A549 (cell line): ENCODE measurements around the gene ALKBH1. TPM values are rescaled to one million over a fixed set of nuclear protein-coding genes. Genes with fewer than 3 reads are reported as not detected.
"Not testable (repeated sequence)": the region's sequence is repeated elsewhere in the genome, so short reads cannot be mapped to it uniquely, and the experiment has no call there.

Source experiments
- ATAC-seq, 2 experiments: fragments of 200-7000 bp in 1 of 2; fragments of >200 bp in 1 of 2; cut with Nextera tagmentation in 1 of 2; cut with Tn5 transposase in 1 of 2; 3 replicates each; pipeline versions ENCODE4 v1.8.0 to v1.9.1; 2018 to 2020; ENCODE audit warnings: mild to moderate bottlenecking in 1 of 2, moderate library complexity in 1 of 2
- CTCF ChIA-PET: fragments of 300-600 bp; sonication (Branson Sonifier 250); formaldehyde crosslinking; extraction: SDS; loops from one replicate; lab custom pipeline; 2021; ENCODE audit warnings: antibody characterized with exemption, inconsistent platforms; lab: Yijun Ruan, JAX
- POLR2A ChIA-PET: fragments of 350-600 bp; formaldehyde crosslinking; extraction: SDS; loops from one replicate; lab custom pipeline; 2021; ENCODE audit warnings: antibody characterized with exemption, inconsistent platforms; lab: Yijun Ruan, JAX
- DNase-seq, 2 experiments: peaks; one replicate each; pipeline versions ENCODE4 v3.0.0 to v3.0.0-alpha.2; 2011 to 2016; ENCODE audit warnings: low read depth in 1 of 2, low spot score in 1 of 2
- FAIRE-seq: peaks from 2 replicates; lab custom pipeline; 2011; peaks lifted over from hg19 to GRCh38; lab: Jason Lieb, UNC
- H3K27ac ChIP-seq, 2 experiments: fragments of >200 bp; sonication (Bioruptor Twin); formaldehyde crosslinking; 3 replicates each; pipeline ENCODE4 v1.5.1; 2016 to 2017
- H3K4me1 ChIP-seq: fragments of >200 bp; sonication (Bioruptor Twin); formaldehyde crosslinking; 3 replicates; pipeline ENCODE4 v1.6.1; 2016
- H3K4me2 ChIP-seq: fragments of >200 bp; sonication (Bioruptor Twin); formaldehyde crosslinking; 3 replicates; pipeline ENCODE4 v1.6.1; 2016
- H3K4me3 ChIP-seq: fragments of >200 bp; sonication (Bioruptor Twin); formaldehyde crosslinking; 3 replicates; pipeline ENCODE4 v1.5.1; 2016
- H3K9me3 ChIP-seq: fragments of >200 bp; sonication (Bioruptor Twin); formaldehyde crosslinking; 3 replicates; pipeline ENCODE4 v1.6.1; 2016
- CBX2 ChIP-seq: fragments of 200-600 bp; sonication (generic); IDR thresholded peaks from 2 replicates; pipeline ENCODE4 v1.6.1; 2016; ENCODE audit warnings: low read depth, mild to moderate bottlenecking, borderline replicate concordance
- CBX8 ChIP-seq: fragments of 200-600 bp; sonication (generic); IDR thresholded peaks from 2 replicates; pipeline ENCODE4 v1.6.1; 2016
- CHD4 ChIP-seq: fragments of 200-600 bp; sonication (generic); IDR thresholded peaks from 2 replicates; pipeline ENCODE4 v1.6.1; 2016; ENCODE audit warnings: antibody characterized with exemption, mild to moderate bottlenecking, borderline replicate concordance
- ESRRA ChIP-seq: fragments of 150-350 bp; IDR thresholded peaks from 2 replicates; pipeline ENCODE4 v1.6.1; 2014; ENCODE audit warnings: mild to moderate bottlenecking, low read length, borderline replicate concordance
- FOSL2 ChIP-seq, 2 experiments: fragments of 450-650 bp in 1 of 2; fragments of >200 bp in 1 of 2; sonication (Bioruptor Twin) in 1 of 2; formaldehyde crosslinking; IDR thresholded peaks; 2 replicates each; pipeline versions ENCODE4 v1.5.0 to v1.6.1; 2016 to 2020; ENCODE audit warnings: mild to moderate bottlenecking in 1 of 2, moderate library complexity in 1 of 2
- HOXA7 ChIP-seq: fragments of 250-450 bp; sonication (Bioruptor Pico); IDR thresholded peaks from 2 replicates; pipeline ENCODE4 v1.5.0; 2020; ENCODE audit warnings: mild to moderate bottlenecking, moderate library complexity
- HOXB13 ChIP-seq: fragments of 250-450 bp; sonication (Bioruptor Pico); IDR thresholded peaks from 2 replicates; pipeline ENCODE4 v1.5.0; 2020; ENCODE audit warnings: low read depth, mild to moderate bottlenecking, moderate library complexity
- JUNB ChIP-seq: fragments of >200 bp; sonication (Bioruptor Twin); formaldehyde crosslinking; IDR thresholded peaks from 2 replicates; pipeline ENCODE4 v1.6.1; 2016
- MAFK ChIP-seq: fragments of 450-650 bp; IDR thresholded peaks from 2 replicates; pipeline ENCODE4 v1.6.1; 2014; ENCODE audit not compliant: partially characterized antibody
- NFE2L2 ChIP-seq: fragments of 150-350 bp; conservative IDR thresholded peaks from 2 replicates; pipeline ENCODE4 v1.6.1; 2014; ENCODE audit warnings: low read length
- RAD21 ChIP-seq, 2 experiments: fragments of >200 bp in 1 of 2; sonication (Bioruptor Twin) in 1 of 2; formaldehyde crosslinking in 1 of 2; IDR thresholded peaks in 1 of 2; conservative IDR thresholded peaks in 1 of 2; 2 replicates in 1 of 2; 3 replicates in 1 of 2; pipeline ENCODE4 v1.6.1; 2012 to 2018; ENCODE audit warnings: inconsistent platforms in 1 of 2
- RFX5 ChIP-seq: fragments of 450-650 bp; IDR thresholded peaks from 2 replicates; pipeline ENCODE4 v1.7.1; 2014; ENCODE audit warnings: antibody characterized with exemption, mild to moderate bottlenecking, moderate library complexity
- RNF2 ChIP-seq: fragments of 200-600 bp; sonication (generic); IDR thresholded peaks from 2 replicates; pipeline ENCODE4 v1.6.1; 2016; ENCODE audit warnings: low read depth, mild to moderate bottlenecking, antibody characterized with exemption, moderate library complexity, borderline replicate concordance
- SMC3 ChIP-seq: fragments of >200 bp; sonication (Bioruptor Twin); formaldehyde crosslinking; IDR thresholded peaks from 3 replicates; pipeline ENCODE4 v1.6.1; 2018; ENCODE audit warnings: inconsistent platforms
- ZSCAN20 ChIP-seq: fragments of 250-450 bp; sonication (Bioruptor Pico); IDR thresholded peaks from 2 replicates; pipeline ENCODE4 v1.8.0; 2022; ENCODE audit warnings: mild to moderate bottlenecking, moderate library complexity
- WGBS: methylation state at CpG from one replicate; pipeline ENCODE4 v1.1.6; 2017; ENCODE audit errors: missing lambda C conversion rate; 5-methylcytosine and 5-hydroxymethylcytosine counted together
- polyA plus RNA-seq, 4 experiments: library from polyadenylated mRNA; depleted of rRNA in 3 of 4; stranded (reverse); fragments of >200 nt; fragmentation: RNase III in 1 of 4; extraction: RNeasy Plus Mini Kit Qiagen cat#74134 plus additional on column Dnase treatment in 1 of 4; gene quantifications; 2 replicates in 3 of 4; 3 replicates in 1 of 4; pipeline ENCODE4 v1.2.3, GENCODE V29; 2011 to 2017
- TF ChIP-seq, protein P1 (sequence below): IDR thresholded peaks from 2 replicates; pipeline ENCODE4 v1.6.1; 2012; ENCODE audit warnings: low read depth, borderline replicate concordance
- TF ChIP-seq, protein P2 (sequence below): IDR thresholded peaks from 2 replicates; pipeline ENCODE4 v1.6.1; 2012
- TF ChIP-seq, protein P3 (sequence below): fragments of >200 bp; sonication (Bioruptor Twin); formaldehyde crosslinking; IDR thresholded peaks from 3 replicates; pipeline ENCODE4 v1.5.1; 2016

The ALKBH1 gene
- polyA plus RNA-seq, 2 of the 4 experiments (the other 2 are of a cell fraction): 11.9 to 24.1 TPM

DNA sequence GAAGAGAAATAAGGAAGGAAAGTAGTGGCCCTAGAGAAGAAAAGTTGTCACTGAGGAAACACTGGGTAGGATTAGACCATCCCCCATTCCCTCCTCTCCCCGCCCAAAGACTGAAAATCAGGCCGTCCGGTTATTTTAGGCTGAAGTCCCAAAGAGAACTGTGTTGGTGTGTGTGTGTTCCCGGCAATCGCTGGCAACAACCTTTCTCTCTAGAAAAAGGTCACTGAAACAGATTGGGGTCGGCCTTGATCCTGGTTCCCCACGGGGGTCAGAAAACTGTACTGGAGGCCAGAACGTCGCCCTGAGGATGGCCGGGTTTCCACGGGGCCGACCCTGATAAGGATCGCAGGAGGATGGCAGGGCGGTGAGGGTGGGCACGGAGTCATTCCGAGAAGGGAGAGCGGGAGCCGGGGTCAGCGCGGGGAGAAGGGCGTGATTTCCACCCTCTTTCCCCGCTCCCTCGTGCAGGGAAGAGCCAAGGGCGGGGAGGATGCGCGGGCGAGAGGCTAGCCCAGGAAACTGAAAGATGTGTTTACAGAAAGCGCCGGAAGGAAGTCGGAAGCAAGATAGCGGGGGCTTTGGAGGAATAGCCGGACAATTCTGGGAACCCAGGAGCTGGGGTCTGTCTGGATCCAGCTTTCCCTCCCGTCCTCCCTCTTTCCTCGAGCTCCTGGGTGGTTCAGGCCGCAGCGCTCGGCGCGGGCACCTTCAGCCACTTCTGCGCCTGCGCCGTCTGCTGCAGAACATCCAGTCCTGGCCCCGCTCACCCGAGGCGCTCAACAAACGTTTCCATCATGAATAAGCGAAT, 66.1 kb downstream of the ALKBH1 start:
- CTCF ChIA-PET: no interaction called here
- H3K4me3 ChIP-seq: no peak overlapping the region
- POLR2A ChIA-PET: no interaction called here
- no peak for TF ChIP-seq MAFK
- TF ChIP-seq RAD21 (conservative IDR thresholded peaks at IDR 0.05 in 1 of 2, IDR thresholded peaks at IDR 0.05 in 1 of 2): no peak
- TF ChIP-seq SMC3: no peak
- TF ChIP-seq, protein P1, sequence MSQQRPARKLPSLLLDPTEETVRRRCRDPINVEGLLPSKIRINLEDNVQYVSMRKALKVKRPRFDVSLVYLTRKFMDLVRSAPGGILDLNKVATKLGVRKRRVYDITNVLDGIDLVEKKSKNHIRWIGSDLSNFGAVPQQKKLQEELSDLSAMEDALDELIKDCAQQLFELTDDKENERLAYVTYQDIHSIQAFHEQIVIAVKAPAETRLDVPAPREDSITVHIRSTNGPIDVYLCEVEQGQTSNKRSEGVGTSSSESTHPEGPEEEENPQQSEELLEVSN: peak; percentile 71
- TF ChIP-seq FOSL2 (IDR thresholded peaks at IDR 0.05): no peak
- TF ChIP-seq FOSL2 (CRISPR knock-in tag; IDR thresholded peaks at IDR 0.05): no peak
- TF ChIP-seq, protein P2, sequence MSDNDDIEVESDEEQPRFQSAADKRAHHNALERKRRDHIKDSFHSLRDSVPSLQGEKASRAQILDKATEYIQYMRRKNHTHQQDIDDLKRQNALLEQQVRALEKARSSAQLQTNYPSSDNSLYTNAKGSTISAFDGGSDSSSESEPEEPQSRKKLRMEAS: peak; percentile 44
- TF ChIP-seq, all 56 proteins: peak for 2
- ATAC-seq (peak in 1 of 2 experiments; percentile 67; a peak in 3 of 6 replicates), DNase-seq (peak in 1 of 2 experiments; percentile 27), FAIRE-seq (no peak)
- no peak overlapping the region for H3K27ac ChIP-seq
- 72% methylated on average over 47 of the region's 47 CpGs for WGBS
- H3K4me2 ChIP-seq: peak overlapping the region; percentile 42; the same call in 2 of the 3 replicates
- H3K9me3 ChIP-seq: peaks cover 6% of the 10 kb centered on the region; the same call in 1 of the 3 replicates
- H3K4me1 ChIP-seq: peaks cover 4% of the 10 kb centered on the region; the same call in 1 of the 3 replicates

DNA sequence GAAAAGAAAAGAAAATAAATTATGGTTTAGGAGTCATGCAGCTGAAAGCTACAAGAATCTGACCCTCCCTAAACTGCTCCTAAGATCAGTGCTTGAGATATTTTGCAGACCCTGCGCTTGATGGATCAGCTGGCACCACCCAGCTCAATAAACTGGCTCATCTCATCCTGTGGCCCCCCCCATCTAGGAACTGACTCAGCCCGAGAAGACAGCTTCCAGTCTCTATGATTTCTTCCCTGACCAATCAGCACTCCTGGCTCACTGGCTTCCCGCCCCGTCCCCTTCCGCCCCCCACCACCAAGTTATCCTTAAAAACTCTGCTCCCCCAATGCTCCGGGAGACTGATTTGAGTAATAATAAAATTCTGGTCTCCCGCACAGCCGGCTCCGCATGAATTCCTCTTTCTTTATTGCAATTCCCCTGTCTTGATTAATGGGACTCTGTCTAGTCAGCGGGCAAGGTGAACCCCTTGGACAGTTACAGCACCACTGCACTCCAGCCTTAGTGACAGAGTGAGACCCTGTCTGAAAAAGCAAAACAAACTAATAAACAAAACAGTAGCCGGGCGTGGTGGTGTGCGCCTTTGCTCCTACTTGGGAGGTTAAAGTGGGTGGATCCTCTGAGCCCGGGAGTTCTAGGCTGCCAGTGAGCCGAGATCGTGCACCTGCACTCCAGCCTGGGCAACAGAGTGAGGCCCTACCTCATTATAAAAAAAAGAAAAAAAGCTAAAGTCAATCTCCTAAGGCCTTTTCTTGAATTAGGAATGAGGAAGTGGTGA, 66.9 kb downstream of the ALKBH1 start:
- no peak overlapping the region for H3K4me3 ChIP-seq
- TF ChIP-seq CHD4 (no peak), RNF2 (no peak), HOXA7 (CRISPR knock-in tag) (no peak), NFE2L2 (no peak), JUNB (no peak), CBX2 (no peak), RFX5 (no peak), ZSCAN20 (CRISPR knock-in tag) (no peak), CBX8 (no peak), ESRRA (no peak)
- TF ChIP-seq, protein P3, sequence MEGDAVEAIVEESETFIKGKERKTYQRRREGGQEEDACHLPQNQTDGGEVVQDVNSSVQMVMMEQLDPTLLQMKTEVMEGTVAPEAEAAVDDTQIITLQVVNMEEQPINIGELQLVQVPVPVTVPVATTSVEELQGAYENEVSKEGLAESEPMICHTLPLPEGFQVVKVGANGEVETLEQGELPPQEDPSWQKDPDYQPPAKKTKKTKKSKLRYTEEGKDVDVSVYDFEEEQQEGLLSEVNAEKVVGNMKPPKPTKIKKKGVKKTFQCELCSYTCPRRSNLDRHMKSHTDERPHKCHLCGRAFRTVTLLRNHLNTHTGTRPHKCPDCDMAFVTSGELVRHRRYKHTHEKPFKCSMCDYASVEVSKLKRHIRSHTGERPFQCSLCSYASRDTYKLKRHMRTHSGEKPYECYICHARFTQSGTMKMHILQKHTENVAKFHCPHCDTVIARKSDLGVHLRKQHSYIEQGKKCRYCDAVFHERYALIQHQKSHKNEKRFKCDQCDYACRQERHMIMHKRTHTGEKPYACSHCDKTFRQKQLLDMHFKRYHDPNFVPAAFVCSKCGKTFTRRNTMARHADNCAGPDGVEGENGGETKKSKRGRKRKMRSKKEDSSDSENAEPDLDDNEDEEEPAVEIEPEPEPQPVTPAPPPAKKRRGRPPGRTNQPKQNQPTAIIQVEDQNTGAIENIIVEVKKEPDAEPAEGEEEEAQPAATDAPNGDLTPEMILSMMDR: no peak
- DNase-seq (no peak), FAIRE-seq (no peak), ATAC-seq (no peak)
- peaks cover 6% of the 10 kb centered on the region; the same call in 1 of the 3 replicates for H3K9me3 ChIP-seq
- POLR2A ChIA-PET: no interaction called here
- no peak overlapping the region for H3K27ac ChIP-seq
- WGBS: 91% methylated on average over 13 of the region's 16 CpGs
- H3K4me1 ChIP-seq: peaks cover 4% of the 10 kb centered on the region; the same call in 1 of the 3 replicates
- CTCF ChIA-PET: interaction anchor here (3.3 kb wide), 1 partner anchor 14 kb away, joined by 15 read pairs; no protein-coding TSS in a partner anchor
- H3K4me2 ChIP-seq: no peak overlapping the region

DNA sequence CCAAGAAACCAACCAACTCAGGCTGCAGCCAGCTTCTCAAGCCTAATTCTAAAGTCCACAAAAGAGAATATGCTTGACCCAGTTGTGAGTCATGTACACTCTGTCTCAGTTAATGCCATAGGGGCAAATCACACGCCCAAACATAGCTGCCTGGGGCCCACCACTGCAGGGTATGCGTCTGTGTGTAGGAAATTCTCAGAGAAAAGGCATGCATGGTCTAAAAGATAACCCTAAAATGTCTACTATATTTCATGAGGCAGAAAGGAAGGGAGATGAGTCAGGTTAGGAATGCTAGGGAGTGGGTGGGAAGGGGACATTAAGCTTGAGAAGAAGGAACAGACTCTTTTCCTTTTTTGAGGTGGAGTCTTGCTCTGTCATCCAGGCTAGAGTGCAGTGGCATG, 69.1 kb downstream of the ALKBH1 start:
- no peak overlapping the region for H3K4me3 ChIP-seq
- peak overlapping the region in 1 of 2 experiments; percentile 25; a peak in 2 of 6 replicates for H3K27ac ChIP-seq
- peaks cover 4% of the 10 kb centered on the region; the same call in 1 of the 3 replicates for H3K4me1 ChIP-seq
- POLR2A ChIA-PET: no interaction called here
- ATAC-seq: peak; percentile 71 to 85
- H3K4me2 ChIP-seq: peak overlapping the region; percentile 28; the same call in 1 of the 3 replicates
- DNase-seq: peak in 1 of 2 experiments; percentile 45
- no peak for TF ChIP-seq HOXB13 (CRISPR knock-in tag)
- TF ChIP-seq FOSL2 (IDR thresholded peaks at IDR 0.05): no peak
- TF ChIP-seq FOSL2 (CRISPR knock-in tag; IDR thresholded peaks at IDR 0.05): 0 out of 2 replicates have a peak, but pooled peaks have one; percentile 27
- TF ChIP-seq, all 56 proteins: peak for 1
- CTCF ChIA-PET: interaction anchor here (3.3 kb wide), 1 partner anchor 16 kb away, joined by 15 read pairs; no protein-coding TSS in a partner anchor
- H3K9me3 ChIP-seq: peaks cover 18% of the 10 kb centered on the region; the same call in 2 of the 3 replicates
- 13% methylated on average over 2 of the region's 2 CpGs for WGBS
- FAIRE-seq: no peak

DNA sequence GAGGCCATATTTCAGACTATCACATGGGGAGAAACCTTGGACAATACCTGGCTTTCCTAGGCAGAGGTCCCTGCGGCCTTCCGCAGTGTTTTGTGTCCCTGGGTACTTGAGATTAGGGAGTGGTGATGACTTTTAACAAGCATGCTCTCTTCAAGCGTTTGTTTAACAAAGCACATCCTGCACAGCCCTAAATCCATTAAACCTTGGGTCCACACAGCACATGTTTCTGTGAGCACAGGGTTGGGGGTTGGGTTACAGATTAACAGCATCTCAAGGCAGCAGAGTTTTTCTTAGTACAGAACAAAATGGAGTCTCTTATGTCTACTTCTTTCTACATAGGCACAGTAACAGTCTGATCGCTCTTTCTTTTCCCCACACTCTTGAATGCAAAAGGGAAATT, 72.0 kb downstream of the ALKBH1 start:
- WGBS: 61% methylated on average over 4 of the region's 4 CpGs
- ATAC-seq, DNase-seq, CTCF ChIA-PET, H3K4me1 ChIP-seq, H3K4me3 ChIP-seq, FAIRE-seq, H3K27ac ChIP-seq, H3K4me2 ChIP-seq, POLR2A ChIA-PET: not testable (repeated sequence)
- peaks cover 22% of the 10 kb centered on the region; the same call in 2 of the 3 replicates for H3K9me3 ChIP-seq

DNA sequence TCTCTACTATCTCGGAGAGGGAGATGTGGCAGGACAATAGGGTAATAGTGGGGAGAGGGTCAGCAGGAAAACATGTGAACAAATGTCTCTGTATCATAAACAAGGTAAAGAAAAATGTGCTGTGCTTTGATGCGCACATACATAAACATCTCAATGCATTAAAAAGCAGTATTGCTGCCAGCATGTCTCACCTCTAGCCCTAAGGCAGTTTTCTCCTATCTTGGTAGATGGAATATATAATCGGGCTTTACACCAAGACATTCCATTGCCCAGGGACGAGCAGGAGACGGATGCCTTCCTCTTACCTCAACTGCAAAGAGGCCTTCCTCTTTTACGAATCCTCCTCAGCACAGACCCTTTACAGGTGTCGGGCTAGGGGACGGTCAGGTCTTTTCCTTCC, 72.4 kb downstream of the ALKBH1 start:
- ATAC-seq, H3K27ac ChIP-seq, DNase-seq, CTCF ChIA-PET, H3K4me3 ChIP-seq, POLR2A ChIA-PET, H3K4me1 ChIP-seq, H3K4me2 ChIP-seq, FAIRE-seq: not testable (repeated sequence)
- peaks cover 22% of the 10 kb centered on the region; the same call in 2 of the 3 replicates for H3K9me3 ChIP-seq
- WGBS: 65% methylated on average over 8 of the region's 8 CpGs
